B cell (primary cell): Measurements from ENCODE around the gene CYB561D1. TPM values are rescaled to one million over a fixed set of nuclear protein-coding genes. Genes with fewer than 3 reads are reported as not detected.
A peak's percentile ranks its signal among the peaks of the same experiment; 100 is the strongest.

Experiments
- ATAC-seq: fragments of 200-7000 bp; cut with Tn5 transposase; one replicate; pipeline ENCODE4 v1.10.0; 2021; ENCODE audit warnings: low read depth, mild to moderate bottlenecking, moderate number of reproducible peaks, moderate library complexity
- CTCF ChIA-PET: fragments of 350-600 bp; sonication (Branson Sonifier 250); formaldehyde crosslinking; loops from one replicate; lab custom pipeline; 2021; ENCODE audit warnings: antibody characterized with exemption, inconsistent platforms; lab: Charles Lee
- POLR2A ChIA-PET: fragments of 350-600 bp; sonication (Branson Sonifier 250); formaldehyde crosslinking; loops from one replicate; lab custom pipeline; 2021; ENCODE audit warnings: antibody characterized with exemption; lab: Charles Lee
- DNase-seq: peaks from one replicate; pipeline ENCODE4 v3.0.0; 2013
- H2AFZ ChIP-seq: 2 replicates; pipeline ENCODE4 v1.6.1; 2012; ENCODE audit warnings: mild to moderate bottlenecking, low read depth, low read length; ENCODE audit not compliant: insufficient read depth, poor library complexity, severe bottlenecking
- H3K27ac ChIP-seq, 2 donors: 1 replicate in 1 of 2; 2 replicates in 1 of 2; pipeline ENCODE4 v1.5.1; 2012 to 2013; ENCODE audit warnings: low read length in 2 of 2, mild to moderate bottlenecking in 2 of 2, moderate library complexity in 1 of 2
- H3K27me3 ChIP-seq, 4 experiments: fragments of 200-600 bp in 1 of 4; sonication (generic) in 1 of 4; replicated peaks in 1 of 4; 1 replicate in 2 of 4; 2 replicates in 2 of 4; pipeline versions ENCODE4 v1.6.1 to v1.7.0; 2013 to 2016; ENCODE audit warnings: low read length in 3 of 4, mild to moderate bottlenecking in 2 of 4, mixed read lengths in 1 of 4, moderate library complexity in 1 of 4; ENCODE audit not compliant: insufficient read depth in 4 of 4, control insufficient read depth in 3 of 4; ENCODE audit errors: control extremely low read depth in 1 of 4
- H3K36me3 ChIP-seq, 2 experiments: replicated peaks in 1 of 2; 1 replicate in 1 of 2; 2 replicates in 1 of 2; pipeline versions ENCODE4 v1.6.1 to v1.7.1; 2013; ENCODE audit warnings: low read length in 1 of 2; ENCODE audit not compliant: insufficient read depth in 2 of 2, control insufficient read depth in 1 of 2; ENCODE audit errors: control extremely low read depth in 1 of 2, extremely low read depth in 1 of 2
- H3K4me1 ChIP-seq, 2 donors: fragments of 200-600 bp in 1 of 2; sonication (generic) in 1 of 2; 1 replicate in 1 of 2; 2 replicates in 1 of 2; pipeline versions ENCODE4 v1.5.1 to v1.6.1; 2013 to 2017; ENCODE audit warnings: low read length in 2 of 2; ENCODE audit not compliant: control insufficient read depth in 2 of 2, insufficient read depth in 2 of 2
- H3K4me2 ChIP-seq: replicated peaks from 2 replicates; pipeline ENCODE3; 2012; ENCODE audit warnings: mild to moderate bottlenecking, low read depth, low read length; ENCODE audit not compliant: poor library complexity, severe bottlenecking
- H3K4me3 ChIP-seq, 5 experiments: fragments of 200-600 bp in 1 of 5; sonication (generic) in 1 of 5; 1 replicate in 3 of 5; 2 replicates in 2 of 5; pipeline versions ENCODE4 v1.5.1 to v1.7.0; 2011 to 2016; ENCODE audit warnings: low read length in 4 of 5, mild to moderate bottlenecking in 4 of 5, low read depth in 2 of 5, control low read depth in 1 of 5, moderate library complexity in 1 of 5; ENCODE audit not compliant: insufficient read depth in 1 of 5; ENCODE audit errors: control extremely low read depth in 1 of 5, extremely low read depth in 1 of 5
- H3K79me2 ChIP-seq: fragments of 200-600 bp; sonication (generic); one replicate; pipeline ENCODE4 v1.6.0; 2016; ENCODE audit warnings: low read length; ENCODE audit not compliant: control insufficient read depth, insufficient read depth
- H3K9ac ChIP-seq: fragments of 200-600 bp; sonication (generic); 2 replicates; pipeline ENCODE4 v1.6.1; 2017; ENCODE audit warnings: mild to moderate bottlenecking, low read length, moderate library complexity
- H3K9me3 ChIP-seq, 3 donors: one replicate each; pipeline versions ENCODE4 v1.6.1 to v1.7.1; 2013; ENCODE audit warnings: low read length in 2 of 3; ENCODE audit not compliant: control insufficient read depth in 2 of 3, insufficient read depth in 1 of 3; ENCODE audit errors: control extremely low read depth in 1 of 3
- H4K20me1 ChIP-seq: 2 replicates; pipeline ENCODE4 v1.6.0; 2012; ENCODE audit warnings: mild to moderate bottlenecking, low read length; ENCODE audit not compliant: insufficient read depth, control insufficient read depth, poor library complexity, severe bottlenecking
- H3K27ac Mint-ChIP-seq: one replicate; pipeline ENCODE4 v1.8.0; 2021; ENCODE audit warnings: mixed read lengths
- H3K27me3 Mint-ChIP-seq: one replicate; pipeline ENCODE4 v1.8.0; 2021; ENCODE audit warnings: mixed read lengths
- H3K4me1 Mint-ChIP-seq: one replicate; pipeline ENCODE4 v1.8.0; 2021; ENCODE audit warnings: mixed read lengths
- H3K4me3 Mint-ChIP-seq: one replicate; pipeline ENCODE4 v1.8.0; 2021; ENCODE audit warnings: mixed read lengths
- H3K9me3 Mint-ChIP-seq: one replicate; pipeline ENCODE4 v1.8.0; 2022; ENCODE audit warnings: mixed read lengths; ENCODE audit not compliant: insufficient read depth
- EZH2 ChIP-seq: IDR thresholded peaks from 2 replicates; pipeline ENCODE4 v1.6.1; 2012; ENCODE audit warnings: borderline replicate concordance, low read depth, mild to moderate bottlenecking, moderate library complexity, low read length; ENCODE audit not compliant: insufficient read depth, poor library complexity, severe bottlenecking
- WGBS: methylation state at CpG from one replicate; pipeline ENCODE4 v1.1.5; 2013; ENCODE audit warnings: missing lambda C conversion rate; ENCODE audit not compliant: insufficient coverage; 5-methylcytosine and 5-hydroxymethylcytosine counted together
- intact Hi-C: fragments of 100-400 bp; cut with micrococcal nuclease; formaldehyde crosslinking; loops from one replicate; pipeline ENCODE4 v1.10.0; 2022
- polyA plus RNA-seq: library from polyadenylated mRNA; depleted of rRNA; stranded (reverse); fragments of >200 nt; gene quantifications from 2 replicates; pipeline ENCODE4 v1.2.3, GENCODE V29; 2012
- total RNA-seq, 2 donors: library from RNA; stranded (reverse); fragments of 120-200 nt in 1 of 2; gene quantifications; 1 replicate in 1 of 2; 2 replicates in 1 of 2; pipeline versions ENCODE4 v1.2.3 to v1.2.4, GENCODE V29; 2013 to 2022

Gene CYB561D1
- total and polyA plus RNA-seq, 2 donors (not counting 1 experiment from before 2014, with no cell fraction given), result 16.1 to 28.0 TPM

DNA sequence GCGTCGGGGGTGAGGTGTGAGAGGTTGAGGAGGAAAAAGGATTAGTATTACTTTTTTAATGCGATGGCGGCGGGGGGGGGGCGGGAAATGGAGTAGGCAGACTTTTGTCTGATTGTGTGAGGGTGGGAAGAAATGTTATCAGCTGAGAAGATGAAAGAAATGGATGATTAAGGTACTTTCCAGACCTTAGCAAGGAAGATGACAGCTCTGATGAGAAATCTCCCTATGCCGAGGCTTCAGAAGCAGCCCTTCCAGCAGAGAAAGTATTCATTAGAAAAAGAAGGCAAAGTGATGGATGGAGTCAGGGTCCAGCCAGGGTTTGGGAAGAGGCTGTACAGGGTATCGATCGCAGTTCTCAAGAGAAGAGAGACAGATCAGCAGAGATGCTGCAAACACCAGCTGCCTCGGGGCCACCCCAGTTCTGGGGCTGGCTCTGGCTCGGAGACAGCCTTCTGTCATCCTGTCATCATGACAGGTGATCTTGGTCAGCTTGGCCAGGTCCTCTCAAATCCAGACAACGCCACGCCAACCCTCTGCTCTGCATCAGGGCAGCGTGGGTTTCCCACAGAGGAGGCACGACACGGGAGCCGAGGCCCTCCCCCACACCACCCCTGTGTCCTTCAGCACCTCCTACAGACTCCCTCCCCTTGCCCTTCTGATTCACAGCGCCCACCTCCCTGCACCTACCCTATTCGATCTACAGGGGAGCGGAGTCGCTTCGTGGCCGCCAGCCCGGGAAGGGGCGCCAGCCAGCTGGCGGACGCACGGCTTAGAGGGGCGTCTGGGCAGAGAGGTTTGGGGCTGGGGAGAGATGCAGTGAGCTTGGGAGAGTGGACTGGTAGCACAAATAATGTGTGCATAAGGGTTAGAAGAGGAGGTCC, 10.9 kb upstream of the CYB561D1 start:
- Histone ChIP-seq H3K9me3 (peaks cover 0 to 1% (median 0%) of the 10 kb centered on the region in 3 donors), H4K20me1 (no peaks in the 10 kb centered on the region), H3K27ac (no peak overlapping the region), H3K4me2 (peak overlapping the region; percentile 93), H3K27me3 (peaks cover 0 to 24% (median 8%) of the 10 kb centered on the region in 4 experiments), H3K36me3 (no peaks in the 10 kb centered on the region), H3K9ac (peak overlapping the region; percentile 70), H3K4me3 (peak overlapping the region; percentile 45 to 74 (median 68)), H2AFZ (peak overlapping the region; percentile 96), H3K79me2 (peaks cover 24% of the 10 kb centered on the region), H3K4me1 (peaks cover 12 to 23% of the 10 kb centered on the region in 2 donors)
- DNase-seq (no peak), ATAC-seq (peak; percentile 48)
- Mint-ChIP-seq H3K4me1 (peaks cover 28% of the 10 kb centered on the region), H3K27me3 (peaks cover 29% of the 10 kb centered on the region), H3K4me3 (peak overlapping the region; percentile 96), H3K27ac (peak overlapping the region; percentile 88), H3K9me3 (no peaks in the 10 kb centered on the region)
- TF ChIP-seq EZH2, result no peak
- ChIA-PET CTCF (interaction anchor here (0.7 to 37.9 kb wide), 14 partner anchors 7 to 502 kb away, joined by 3 to 926 read pairs (median 4); partner anchors contain the start of genes AHCYL1, CYB561D1, GPR61 and PSMA5), POLR2A (interaction anchor here (0.6 to 1.6 kb wide), 10 partner anchors 9 to 407 kb away, joined by 3 to 8 read pairs (median 6); partner anchors contain the start of genes CYB561D1, GNAI3, PSMA5 and TAF13)
- intact Hi-C loops, result loop anchor here (1.0 to 10.0 kb wide), 8 partner anchors 11 to 924 kb away; partner anchors contain the start of genes AMIGO1, AMPD2, CYB561D1 and GNAI3
- 12% methylated on average over 17 of the region's 29 CpGs for WGBS
